ENCODE measurements around the gene TMEM116. TPM values are rescaled to one million over a fixed set of nuclear protein-coding genes. Genes with fewer than 3 reads are reported as not detected.

Gene TMEM116
- total RNA-seq, 1 donor: 10.5 TPM

Small RNA genes within 50 kb of the gene (small RNA-seq; reads per million reads assigned to genes)
- gene AC004024.1 (not detected), gene MIR3657 (not detected)

Other genes with a start within 250 kb of the TMEM116 start
- gene ALDH2, start 246.2 kb downstream of the TMEM116 start, total RNA-seq: 11.9 and 17.1 TPM in 2 replicates
- 31.5 and 32.9 TPM in 2 replicates for gene MAPKAPK5, start 170.9 kb downstream of the TMEM116 start, total RNA-seq
- 76.3 and 77.4 TPM in 2 replicates for gene ERP29, start 261 bp upstream of the TMEM116 start, total RNA-seq
- gene NAA25, start 95.6 kb upstream of the TMEM116 start, total RNA-seq: 20.0 and 20.6 TPM in 2 replicates
- 39.8 and 40.5 TPM in 2 replicates for gene TRAFD1, start 112.4 kb upstream of the TMEM116 start, total RNA-seq

Measured in osteoblast (primary cell).